Hematopoietic multipotent progenitor cell treated with erythropoietin and hydrocortisone succinate and interleukin-3 and kit ligand, for 8 days (in vitro differentiated cells): ENCODE data around the gene PARK7.

ENCODE experiments used
- DNase-seq: peaks from one replicate; pipeline ENCODE4 v3.0.0-alpha.2; 2015

PARK7 gene

GRCh38 chr1:8011016-8011415, 49.5 kb downstream of the PARK7 start:
- no peak for DNase-seq

GRCh38 chr1:8011923-8012858, 50.7 kb downstream of the PARK7 start:
- no peak for DNase-seq

- no peak for DNase-seq
Observed at GRCh38 chr1:8012955-8013354, 51.4 kb downstream of the PARK7 start.

GRCh38 chr1:8013399-8013798, 51.9 kb downstream of the PARK7 start:
- no peak for DNase-seq

GRCh38 chr1:8013800-8014199, 52.3 kb downstream of the PARK7 start:
- no peak for DNase-seq

- DNase-seq, result no peak
Observed at GRCh38 chr1:8014381-8014988, 53.0 kb downstream of the PARK7 start.

GRCh38 chr1:8015036-8015808, 53.7 kb downstream of the PARK7 start:
- DNase-seq, result peak; percentile 77

GRCh38 chr1:8015809-8016165, 54.3 kb downstream of the PARK7 start:
- no peak for DNase-seq

- DNase-seq, result peak; percentile 40
Observed at GRCh38 chr1:8016210-8016894, 54.8 kb downstream of the PARK7 start.

GRCh38 chr1:8016895-8017241, 55.4 kb downstream of the PARK7 start:
- no peak for DNase-seq

GRCh38 chr1:8017495-8018197, 56.1 kb downstream of the PARK7 start:
- DNase-seq, result no peak

- DNase-seq, result no peak
Observed at GRCh38 chr1:8018492-8019228, 57.1 kb downstream of the PARK7 start.

- DNase-seq, result no peak
Observed at GRCh38 chr1:8019229-8019620, 57.7 kb downstream of the PARK7 start.

GRCh38 chr1:8020032-8020431, 58.5 kb downstream of the PARK7 start:
- DNase-seq, result no peak

- no peak for DNase-seq
Observed at GRCh38 chr1:8021676-8022266, 60.3 kb downstream of the PARK7 start.

- no peak for DNase-seq
Observed at GRCh38 chr1:8022395-8023286, 61.1 kb downstream of the PARK7 start.

- DNase-seq, result no peak
Observed at GRCh38 chr1:8023287-8023994, 61.9 kb downstream of the PARK7 start.

GRCh38 chr1:8023995-8024313, 62.4 kb downstream of the PARK7 start:
- no peak for DNase-seq

GRCh38 chr1:8024329-8024728, 62.8 kb downstream of the PARK7 start:
- DNase-seq, result no peak
